Measurements from ENCODE around the gene SLC16A10. TPM values are rescaled to one million over a fixed set of nuclear protein-coding genes. Genes with fewer than 3 reads are reported as not detected.
"Not testable (repeated sequence)": the region's sequence is repeated elsewhere in the genome, so short reads cannot be mapped to it uniquely, and the experiment has no call there.

The SLC16A10 gene
- total RNA-seq: 1.3 and 2.2 TPM in 2 replicates

GRCh38 chr6:111087106-111087835 is at the start of gene SLC16A10:
Gene SLC16A10 (plus strand): TSS chr6:111087503. CDS start chr6:111087753, 250 bp downstream.
- intact Hi-C loops (cut with micrococcal nuclease): loop anchor here (2.0 to 5.0 kb wide), 3 partner anchors 172 to 1000 kb away; partner anchors contain the start of genes FAM229B, REV3L and TUBE1

- intact Hi-C loops (cut with micrococcal nuclease): no loop called here
These were observed 48.6 kb upstream of the SLC16A10 start for GRCh38 chr6:111038534-111039252.

- intact Hi-C loops (cut with micrococcal nuclease): no loop called here
These were observed 45.4 kb upstream of the SLC16A10 start for GRCh38 chr6:111041917-111042316.

- intact Hi-C loops (cut with micrococcal nuclease): no loop called here
These were observed 40.1 kb upstream of the SLC16A10 start for GRCh38 chr6:111047244-111047643.

- intact Hi-C loops (cut with micrococcal nuclease): no loop called here
These were observed 36.9 kb upstream of the SLC16A10 start for GRCh38 chr6:111050261-111051023.

GRCh38 chr6:111052171-111052570 is 35.1 kb upstream of the SLC16A10 start:
- intact Hi-C loops (cut with micrococcal nuclease): no loop called here

GRCh38 chr6:111057074-111057752 is 30.1 kb upstream of the SLC16A10 start:
- intact Hi-C loops (cut with micrococcal nuclease): loop anchor here (1.0 kb wide), 1 partner anchor 153 kb away; no protein-coding TSS in a partner anchor

- intact Hi-C loops (cut with micrococcal nuclease): no loop called here
These were observed 25.8 kb upstream of the SLC16A10 start for GRCh38 chr6:111061508-111061907.

- intact Hi-C loops (cut with micrococcal nuclease): not testable (repeated sequence)
These were observed 25.3 kb upstream of the SLC16A10 start for GRCh38 chr6:111061985-111062384.

- intact Hi-C loops (cut with micrococcal nuclease): not testable (repeated sequence)
These were observed 24.4 kb upstream of the SLC16A10 start for GRCh38 chr6:111062860-111063259.

GRCh38 chr6:111068109-111068865 is 19.0 kb upstream of the SLC16A10 start:
- intact Hi-C loops (cut with micrococcal nuclease): no loop called here

GRCh38 chr6:111068866-111069234 is 18.5 kb upstream of the SLC16A10 start:
- intact Hi-C loops (cut with micrococcal nuclease): no loop called here

GRCh38 chr6:111069382-111070104 is 17.8 kb upstream of the SLC16A10 start:
- intact Hi-C loops (cut with micrococcal nuclease): no loop called here

GRCh38 chr6:111070105-111071005 is 16.9 kb upstream of the SLC16A10 start:
- intact Hi-C loops (cut with micrococcal nuclease): no loop called here

GRCh38 chr6:111072801-111073360 is 14.4 kb upstream of the SLC16A10 start:
- intact Hi-C loops (cut with micrococcal nuclease): no loop called here

GRCh38 chr6:111074311-111074710 is 13.0 kb upstream of the SLC16A10 start:
- intact Hi-C loops (cut with micrococcal nuclease): no loop called here

- intact Hi-C loops (cut with micrococcal nuclease): no loop called here
These were observed 11.1 kb upstream of the SLC16A10 start for GRCh38 chr6:111076024-111076695.

- intact Hi-C loops (cut with micrococcal nuclease): no loop called here
These were observed 6.6 kb upstream of the SLC16A10 start for GRCh38 chr6:111080698-111081097.

Data from T-helper 2 cell treated with Interferon-gamma antibody and Interleukin-4, amounts not matched to agents 100 ng/mL and 5 ng/mL, for 36 hours (primary cell).